GM18502 (cell line): ENCODE measurements around the gene SUPT5H.

Source experiments
- ATAC-seq: cut with Tn5 transposase; IDR thresholded peaks from one replicate; pipeline ENCODE4 v1.9.1; 2021; ENCODE audit warnings: mild to moderate bottlenecking; ENCODE audit not compliant: unreplicated experiment, poor library complexity

SUPT5H gene

DNA sequence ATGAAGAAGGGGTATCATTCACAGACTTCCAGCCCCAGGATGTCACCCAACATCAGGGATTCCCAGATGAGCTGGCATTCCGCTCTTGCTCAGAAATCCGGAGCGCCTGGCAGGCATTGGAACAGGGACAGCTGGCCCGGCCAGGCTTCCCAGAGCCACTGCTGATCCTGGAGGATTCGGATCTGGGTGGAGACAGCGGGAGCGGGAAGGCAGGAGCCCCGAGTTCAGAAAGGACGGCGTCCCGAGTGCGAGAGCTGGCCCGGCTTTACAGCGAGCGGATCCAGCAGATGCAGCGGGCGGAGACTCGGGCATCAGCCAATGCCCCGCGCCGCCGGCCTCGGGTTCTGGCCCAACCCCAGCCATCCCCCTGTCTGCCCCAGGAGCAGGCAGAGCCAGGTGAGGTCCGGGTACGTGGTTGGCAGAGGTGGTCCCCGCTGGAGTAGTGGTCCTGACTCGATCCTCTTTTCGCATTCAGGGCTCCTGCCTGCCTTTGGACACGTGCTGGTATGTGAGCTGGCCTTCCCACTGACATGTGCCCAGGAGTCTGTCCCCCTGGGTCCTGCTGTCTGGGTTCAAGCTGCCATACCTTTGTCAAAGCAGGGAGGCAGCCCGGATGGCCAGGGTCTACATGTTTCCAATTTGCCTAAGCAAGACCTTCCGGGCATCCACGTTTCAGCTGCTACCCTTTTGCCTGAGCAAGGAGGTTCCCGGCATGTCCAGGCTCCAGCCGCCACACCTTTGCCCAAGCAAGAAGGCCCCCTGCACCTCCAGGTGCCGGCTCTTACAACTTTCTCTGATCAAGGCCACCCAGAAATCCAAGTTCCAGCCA, 21.9 kb upstream of the SUPT5H start:
- ATAC-seq, result no peak

DNA sequence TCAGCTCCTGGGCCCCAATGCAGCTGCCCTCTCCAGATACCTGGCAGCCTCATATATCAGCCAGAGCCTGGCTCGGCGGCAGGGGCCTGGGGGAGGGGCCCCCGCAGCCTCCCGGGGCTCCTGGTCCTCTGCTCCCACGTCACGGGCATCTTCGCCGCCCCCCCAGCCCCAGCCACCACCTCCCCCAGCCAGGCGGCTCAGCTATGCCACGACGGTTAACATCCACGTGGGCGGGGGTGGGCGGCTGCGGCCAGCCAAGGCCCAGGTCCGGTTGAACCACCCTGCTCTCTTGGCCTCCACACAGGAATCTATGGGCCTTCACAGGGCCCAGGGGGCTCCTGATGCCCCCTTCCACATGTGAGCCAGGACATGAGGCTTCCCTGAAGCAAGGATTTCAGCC, 20.4 kb upstream of the SUPT5H start:
- ATAC-seq, result no peak

DNA sequence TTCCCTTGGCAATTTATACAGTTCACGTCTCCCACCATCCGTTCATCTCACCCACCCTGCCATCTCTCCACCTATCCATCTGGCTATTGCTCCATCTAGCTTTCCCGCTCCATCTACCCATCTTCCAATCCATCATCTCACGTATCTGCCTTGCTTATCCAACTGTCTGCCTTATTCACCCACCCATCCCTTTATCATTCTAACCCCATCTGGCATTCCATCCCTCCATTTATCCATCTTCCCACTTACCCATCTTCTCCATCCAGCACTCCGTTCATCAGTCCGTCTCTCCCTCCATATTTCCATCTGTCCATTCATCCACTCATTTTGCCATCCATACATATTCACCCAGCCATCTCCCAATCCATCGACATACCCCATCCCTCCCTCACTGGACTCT, 19.6 kb upstream of the SUPT5H start:
- no peak for ATAC-seq

DNA sequence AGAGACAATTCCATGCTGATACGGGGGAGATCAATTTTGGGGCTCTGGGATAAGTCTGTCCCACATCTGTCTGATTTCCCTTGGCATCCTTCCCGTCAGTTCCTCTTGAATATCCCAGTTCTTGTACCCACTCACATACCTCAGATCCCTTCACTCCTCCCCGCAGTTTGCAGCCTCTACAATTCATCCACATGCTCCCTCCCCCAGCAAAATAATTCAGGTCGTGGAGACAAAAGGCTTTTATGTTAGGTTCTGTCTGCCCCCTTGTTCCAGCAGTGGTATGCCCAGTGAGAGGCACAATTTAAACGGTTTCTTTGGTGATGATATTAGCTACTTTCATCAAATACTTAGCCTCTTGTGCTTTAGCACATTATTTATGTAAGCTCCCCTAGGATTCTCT, 19.2 kb upstream of the SUPT5H start:
- ATAC-seq, result no peak

DNA sequence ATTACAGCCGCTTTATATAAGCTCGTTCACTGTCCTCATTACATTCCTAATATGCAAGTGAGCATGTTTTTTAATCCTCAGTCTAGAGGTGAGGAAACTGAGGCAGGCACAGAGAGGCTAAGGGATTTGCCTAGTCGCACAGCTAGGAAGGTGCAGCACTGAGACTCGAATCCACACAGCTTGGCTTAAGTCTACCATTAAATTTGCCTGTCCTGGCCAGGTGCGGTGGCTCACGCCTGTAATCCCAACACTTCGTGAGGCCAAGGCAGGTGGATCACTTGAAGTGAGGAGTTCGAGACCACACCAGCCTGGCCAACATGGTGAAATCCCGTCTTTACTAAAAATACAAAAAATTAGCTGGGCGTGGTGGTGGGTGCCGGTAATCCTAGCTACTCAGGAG, 17.7 kb upstream of the SUPT5H start:
- ATAC-seq, result no peak

DNA sequence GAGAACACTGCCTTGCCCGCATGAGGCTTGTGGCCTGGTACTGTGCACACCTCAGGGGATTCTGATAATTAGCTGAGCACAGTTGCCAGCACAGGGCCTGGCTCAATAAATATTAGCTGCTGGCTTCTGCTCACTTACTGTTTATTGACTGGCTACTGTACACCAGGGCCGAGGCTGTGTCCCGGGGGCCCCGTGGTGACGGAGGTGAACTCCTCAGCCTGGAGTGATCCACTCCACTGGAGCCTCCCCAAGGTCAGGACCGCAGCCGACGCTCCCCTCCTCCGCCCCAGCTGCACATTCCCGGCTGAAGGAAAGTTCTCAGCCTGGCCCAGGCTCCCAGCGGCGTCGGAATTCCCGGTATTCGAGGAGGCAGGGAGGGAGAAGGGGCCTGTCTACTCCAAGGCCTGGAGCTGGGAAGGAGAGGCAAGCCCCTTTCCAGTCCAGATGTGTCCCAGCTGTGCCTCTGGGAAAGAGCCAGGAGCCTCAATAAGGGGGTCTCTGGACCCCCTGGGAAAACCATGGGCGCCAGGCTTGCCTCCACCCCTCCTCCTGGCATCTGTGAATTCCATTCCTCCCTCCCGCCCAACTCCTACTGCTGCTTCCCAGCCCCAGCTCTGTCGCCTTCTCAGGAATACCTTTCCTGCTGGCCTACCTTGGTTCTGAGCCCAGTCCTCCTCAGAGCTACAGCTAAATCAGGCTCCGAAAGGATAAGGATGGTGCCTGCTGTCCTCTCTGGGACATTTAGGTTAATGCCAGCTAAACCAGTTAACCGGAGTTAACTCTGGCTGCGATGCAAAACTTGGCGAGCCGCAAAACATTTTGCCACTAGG, 16.9 kb upstream of the SUPT5H start:
- ATAC-seq, result no peak

DNA sequence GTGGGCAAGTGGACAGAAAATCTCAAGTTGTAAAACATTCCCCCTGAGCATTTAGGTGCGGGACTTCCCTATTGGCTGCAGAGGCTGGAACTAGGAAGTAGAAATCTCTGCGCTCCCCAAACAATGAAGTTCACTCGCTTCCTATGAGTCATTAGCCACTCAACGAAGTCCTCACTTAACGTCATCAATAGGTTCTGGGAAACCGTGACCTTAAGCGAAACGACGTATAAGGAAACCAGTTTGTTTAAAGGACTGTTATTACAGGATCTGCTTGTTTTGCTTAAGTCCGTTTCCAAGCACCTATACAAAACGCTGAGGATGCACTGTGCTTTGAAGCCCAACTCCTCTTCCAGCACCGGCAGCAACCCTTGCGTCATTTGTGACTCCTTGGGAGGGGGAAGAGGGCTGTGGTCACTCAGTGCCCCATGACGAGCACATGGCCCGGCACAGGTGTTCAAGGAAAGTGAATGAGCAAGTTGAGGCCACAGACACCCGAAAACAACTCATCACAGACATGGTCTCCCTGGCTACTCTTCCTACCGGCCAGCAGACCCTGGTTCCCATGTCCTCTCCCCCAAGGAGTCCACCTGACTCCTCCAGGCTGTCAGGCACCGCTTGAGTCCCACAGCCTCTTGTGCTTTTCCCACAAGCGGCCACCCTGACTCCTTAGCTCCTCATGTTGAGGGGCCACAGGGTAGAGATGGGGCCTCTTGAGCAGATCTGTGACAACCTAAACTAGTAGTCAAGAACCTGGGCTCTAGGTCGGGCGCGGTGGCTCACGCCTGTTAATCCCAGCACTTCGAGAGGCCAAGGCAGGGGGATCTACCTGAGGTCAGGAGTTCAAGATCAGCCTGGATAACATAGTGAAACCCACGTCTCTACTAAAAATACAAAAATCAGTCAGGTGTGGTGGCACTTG, 14.4 kb upstream of the SUPT5H start:
- ATAC-seq, result no peak

DNA sequence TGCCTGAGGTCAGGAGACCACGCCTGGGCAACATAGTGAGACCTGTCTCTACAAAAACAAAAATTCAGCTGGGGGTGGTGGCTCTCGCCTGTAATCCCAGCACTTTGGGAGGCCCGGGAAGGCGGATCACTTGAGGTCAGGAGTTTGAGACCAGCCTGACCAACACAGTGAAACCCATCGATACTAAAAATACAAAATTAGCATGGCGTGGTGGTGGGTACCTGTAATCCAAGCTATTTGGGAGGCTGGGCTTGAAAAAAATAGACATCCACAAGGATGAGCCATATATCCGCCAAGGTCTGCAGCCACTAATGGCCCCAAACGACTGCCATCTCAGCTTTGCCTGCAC, 12.7 kb upstream of the SUPT5H start:
- no peak for ATAC-seq

DNA sequence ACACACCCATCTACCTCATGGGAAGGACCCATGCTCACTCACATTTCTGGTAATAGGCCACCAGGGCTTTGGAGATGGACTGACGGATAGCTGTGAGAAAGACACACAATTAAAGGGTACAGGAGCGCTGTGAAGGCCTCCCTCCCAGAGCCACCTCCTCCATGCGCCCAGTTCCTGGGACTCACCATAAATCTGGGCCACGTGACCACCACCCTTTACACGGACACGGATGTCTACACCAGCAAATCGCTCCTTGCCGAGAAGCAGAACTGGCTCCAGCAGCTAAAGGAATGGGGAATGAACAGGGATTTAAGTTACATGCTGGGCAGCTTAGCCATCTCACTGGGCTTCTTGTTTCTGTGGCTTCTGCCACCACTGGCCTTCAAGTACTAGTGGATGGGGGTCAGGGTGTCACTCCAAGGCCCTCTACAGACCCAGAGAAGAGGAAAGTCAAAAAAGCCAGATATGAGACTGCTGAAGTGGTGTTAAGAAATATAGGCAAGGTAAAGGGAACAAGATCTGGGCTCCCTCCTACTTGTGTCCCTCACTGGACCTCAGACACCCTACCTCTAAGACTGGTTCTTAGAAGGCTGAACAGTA, 11.8 kb upstream of the SUPT5H start:
- no peak for ATAC-seq

DNA sequence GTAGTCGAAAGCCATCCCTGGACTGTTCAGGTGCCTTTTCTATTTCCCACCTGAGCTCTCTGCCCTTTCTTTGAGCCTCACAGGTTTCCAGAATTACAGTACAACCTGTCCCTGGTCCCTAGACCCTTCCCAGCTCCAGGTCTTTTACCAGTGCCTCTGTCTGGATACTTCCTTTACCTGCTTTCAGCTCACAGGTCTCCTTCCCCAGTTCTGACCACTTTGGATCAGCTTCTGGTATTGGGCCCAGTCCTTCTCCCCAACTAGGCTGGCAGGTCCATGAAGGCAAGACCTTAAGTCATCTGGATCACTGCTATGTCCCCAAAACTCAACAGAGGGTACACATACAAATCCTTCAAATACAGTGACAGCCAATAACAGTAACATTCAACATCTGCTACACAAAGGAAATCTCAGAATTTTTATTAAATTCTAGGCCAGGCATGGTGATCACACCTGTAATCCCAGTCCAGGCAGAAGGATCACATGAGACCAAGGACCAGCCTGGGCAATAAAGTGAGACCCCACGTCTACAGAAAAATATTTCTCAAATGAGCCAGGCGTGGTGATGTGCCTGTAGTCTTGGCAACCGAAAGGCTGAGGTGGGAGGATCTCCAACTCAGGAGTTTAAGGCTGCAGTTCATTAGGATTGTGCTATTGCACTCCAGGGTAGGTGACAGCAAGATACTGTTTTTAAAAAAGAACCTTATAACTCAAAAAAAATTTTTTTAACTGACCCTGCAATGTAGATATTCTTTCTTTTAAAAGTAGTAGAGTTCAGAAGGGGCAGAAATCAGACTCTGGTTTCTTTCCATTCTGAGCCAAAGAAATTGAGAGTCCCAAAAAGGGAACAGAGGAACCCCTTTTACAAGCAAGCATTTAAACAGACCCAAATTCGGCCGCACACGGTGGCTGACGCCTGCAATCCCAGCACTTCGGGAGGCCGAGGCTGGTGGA, 11.0 kb upstream of the SUPT5H start:
- no peak for ATAC-seq

DNA sequence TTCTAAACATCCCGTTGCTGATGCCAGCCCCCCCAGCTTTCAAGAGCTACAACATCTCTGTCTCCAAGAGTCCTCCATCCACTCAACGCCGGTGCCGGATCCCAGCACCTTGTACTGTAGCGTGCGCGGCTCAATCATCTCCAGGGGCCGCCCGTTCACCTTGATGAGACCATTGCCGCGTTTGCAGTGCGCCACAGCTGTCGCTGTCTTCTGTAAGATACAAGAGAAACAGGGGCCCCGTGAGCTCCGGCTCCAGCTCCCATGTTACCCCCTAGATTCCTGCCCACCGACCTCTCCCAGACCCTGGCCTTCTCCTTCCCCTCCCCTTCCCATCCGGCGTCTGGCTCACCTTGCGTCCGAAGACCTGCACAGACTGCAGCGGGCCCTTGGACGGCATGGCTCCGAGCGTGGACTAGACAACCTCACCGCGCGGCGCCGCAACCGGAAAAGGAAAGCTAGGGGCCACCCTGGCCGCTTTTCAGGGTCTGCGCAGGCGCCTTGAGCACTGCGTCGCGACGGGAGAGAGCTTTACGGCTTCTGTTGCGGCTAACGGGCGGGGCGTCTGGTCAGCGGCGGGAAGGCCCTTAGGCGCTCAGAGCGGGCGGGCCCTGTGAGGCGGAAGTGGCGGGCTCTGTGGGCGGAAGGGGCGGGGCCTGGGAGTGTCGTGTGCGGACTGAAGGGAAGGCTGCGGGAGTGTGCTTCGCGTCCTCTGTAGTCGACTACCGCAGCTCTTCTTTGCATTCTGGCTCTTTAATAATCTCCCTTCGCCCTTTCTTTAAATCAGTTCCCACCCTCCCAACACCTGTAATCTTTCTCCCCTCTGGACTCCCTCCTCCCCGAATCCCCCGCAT, 9.7 kb upstream of the SUPT5H start, which contains the start of gene RPS16:
Gene RPS16, minus strand, starts transcription at position 451 of the 851 bp plus-strand sequence. Its CDS starts 54 bp downstream, at position 397.
- peak; percentile 71 for ATAC-seq

DNA sequence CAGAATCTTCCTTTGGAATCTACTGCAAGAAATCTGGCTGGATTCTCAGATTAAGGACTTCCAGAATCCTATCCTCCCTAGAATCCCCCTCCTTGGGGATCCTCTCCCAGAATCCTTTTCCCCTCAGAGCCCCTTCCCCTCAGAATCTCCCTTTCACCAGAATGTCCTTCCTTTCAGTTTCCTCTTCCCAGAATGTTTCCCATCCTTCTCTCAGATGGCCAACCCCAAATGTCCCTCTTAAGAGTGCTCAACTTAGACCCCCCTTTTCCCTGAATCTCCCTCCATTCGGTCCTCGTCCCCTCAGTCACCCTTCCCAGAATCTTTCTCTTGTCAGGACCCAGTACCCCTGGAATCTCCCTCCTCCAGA, 9.0 kb upstream of the SUPT5H start:
- no peak for ATAC-seq

DNA sequence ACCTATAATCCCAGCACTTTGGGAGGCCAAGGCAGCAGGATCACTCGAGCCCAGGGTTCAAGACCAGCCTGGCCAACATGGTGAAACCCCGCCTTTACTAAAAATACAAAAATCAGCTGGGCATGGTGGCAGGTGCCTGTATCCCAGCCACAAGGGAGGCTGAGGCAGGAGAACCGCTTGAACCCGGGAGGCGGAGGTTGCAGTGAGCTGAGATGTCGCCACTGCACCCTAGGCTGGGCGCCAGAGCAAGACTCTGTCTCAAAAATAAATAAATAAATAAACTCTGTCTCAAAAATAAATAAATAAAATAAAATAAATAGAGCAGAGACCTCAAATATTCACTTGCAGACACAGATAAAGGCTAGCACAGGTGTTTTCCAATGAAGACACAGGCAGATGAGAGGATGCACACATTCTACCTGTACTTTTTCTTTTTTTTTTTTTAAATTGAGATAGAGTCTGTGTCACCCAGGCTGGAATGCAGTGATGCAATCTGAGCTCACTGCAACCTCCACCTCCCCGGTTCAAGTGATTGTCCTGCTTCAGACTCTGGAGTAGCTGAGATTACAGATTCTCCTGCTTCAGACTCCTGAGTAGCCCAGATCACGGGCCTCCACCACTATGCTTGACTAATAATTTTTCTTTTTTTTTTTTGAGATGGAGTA, 7.0 kb upstream of the SUPT5H start:
- no peak for ATAC-seq

DNA sequence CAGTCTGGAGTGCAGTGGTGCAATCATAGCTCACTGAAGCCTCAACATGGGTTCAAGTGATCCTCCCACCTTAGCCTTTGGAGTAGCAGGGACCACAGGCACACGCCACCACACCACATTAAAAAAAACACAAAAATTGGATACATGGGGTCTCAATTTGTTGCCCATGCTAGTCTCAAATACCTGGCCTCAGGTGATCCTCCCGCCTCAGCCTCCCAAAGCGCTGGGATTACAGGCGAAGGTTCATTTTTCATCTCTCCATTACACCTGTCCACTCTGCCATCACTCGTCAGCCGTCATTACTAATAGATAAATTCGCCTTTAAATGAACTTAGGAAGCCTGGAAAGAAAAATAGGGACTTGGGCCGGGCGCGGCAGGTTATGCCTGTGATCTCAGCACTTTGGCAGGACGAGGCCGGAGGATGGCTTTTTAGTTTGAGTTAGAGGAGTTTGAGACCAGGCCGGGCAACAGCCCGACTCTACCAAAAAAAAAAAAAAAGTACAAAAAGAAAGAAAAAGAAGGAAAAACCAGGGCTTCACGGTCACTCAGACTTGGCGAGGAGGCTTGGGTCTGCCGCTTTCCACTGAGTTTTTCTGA, 685 bp upstream of the SUPT5H start:
- ATAC-seq, result no peak

DNA sequence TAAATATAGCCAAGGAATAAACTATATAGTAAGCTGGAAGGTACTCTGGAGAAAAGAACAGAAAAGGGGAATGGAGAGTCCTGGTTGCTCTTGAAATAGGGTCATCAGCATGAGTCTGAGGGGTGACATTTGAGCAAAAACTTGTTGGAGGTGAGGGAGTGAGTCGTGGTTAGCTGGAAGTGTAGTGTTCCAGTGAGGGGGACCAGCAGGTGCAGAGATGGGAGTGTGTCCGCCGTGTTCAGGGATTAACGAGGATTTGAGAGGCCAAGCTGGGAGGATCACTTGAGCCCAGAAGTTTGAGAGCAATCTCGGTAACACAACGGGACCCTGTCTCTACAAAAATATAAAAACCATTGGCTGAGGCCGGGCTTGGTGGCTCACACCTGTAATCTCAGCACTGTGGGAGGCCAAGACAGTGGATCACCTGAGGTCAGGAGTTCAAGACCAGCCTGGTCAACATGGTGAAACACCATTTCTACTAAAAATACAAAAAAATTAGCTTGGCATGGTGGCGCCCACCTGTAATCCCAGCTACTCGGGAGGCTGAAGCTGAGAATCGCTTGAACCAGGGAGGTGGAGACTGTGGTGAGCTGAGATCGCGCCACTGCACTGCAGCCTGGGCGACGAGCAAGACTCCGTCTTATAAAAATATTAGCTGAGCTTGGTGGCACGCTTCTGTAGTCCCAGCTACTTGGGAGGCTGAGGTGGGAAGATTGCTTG, 1.1 kb downstream of the SUPT5H start:
- no peak for ATAC-seq

DNA sequence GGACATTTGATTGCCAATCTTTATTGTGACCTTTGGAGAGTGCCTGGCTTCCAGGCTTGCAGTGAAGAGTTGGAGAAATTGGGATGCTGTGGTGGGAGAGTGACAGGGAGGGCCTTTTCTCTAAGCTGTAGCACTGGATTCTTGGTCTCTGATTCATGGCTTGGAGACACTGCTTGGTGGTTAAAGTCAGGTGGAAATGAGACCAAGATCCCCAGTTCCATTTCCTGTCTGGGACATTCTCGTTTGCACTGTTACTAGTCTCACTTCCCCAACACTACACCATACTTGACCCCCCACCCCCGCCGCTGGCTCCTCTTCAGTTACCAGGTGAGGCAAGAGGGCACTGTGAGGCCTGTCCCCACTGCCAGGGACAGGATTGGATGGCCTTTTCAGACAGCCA, 2.9 kb downstream of the SUPT5H start:
- ATAC-seq, result no peak
